Brain microvascular endothelial cell (primary cell): ENCODE measurements around the gene COBLL1.

Source experiments
- DNase-seq: peaks from one replicate; pipeline ENCODE4 v3.0.0-alpha.2; 2020
- H3K27ac ChIP-seq: fragments of 250-450 bp; sonication (Bioruptor Pico); 2 replicates; pipeline ENCODE4 v1.5.1; 2020; ENCODE audit warnings: mild to moderate bottlenecking, moderate library complexity
- H3K27me3 ChIP-seq: fragments of 250-450 bp; sonication (Bioruptor Pico); replicated peaks from 2 replicates; pipeline ENCODE4 v1.5.1; 2020; ENCODE audit warnings: mild to moderate bottlenecking
- H3K36me3 ChIP-seq: fragments of 250-450 bp; sonication (Bioruptor Pico); replicated peaks from 2 replicates; pipeline ENCODE4 v1.5.1; 2020; ENCODE audit warnings: mild to moderate bottlenecking
- H3K4me3 ChIP-seq: 2 replicates; pipeline ENCODE4 v1.5.1; 2011; ENCODE audit warnings: low read depth, mild to moderate bottlenecking, control low read depth, low read length, moderate library complexity
- in situ Hi-C: cut with HindIII; loops from 2 replicates; pipeline ENCODE4 v1.10.0; 2017; ENCODE audit warnings: low sequenced_read_pairs, low pct_ligation_motif_present
- TF ChIP-seq, protein P1 (sequence below): IDR thresholded peaks from 2 replicates; pipeline ENCODE4 v1.5.1; 2011; ENCODE audit warnings: low read depth, mild to moderate bottlenecking, moderate library complexity, low read length, control low read depth, inconsistent platforms; ENCODE audit errors: missing control alignments

The COBLL1 gene

DNA sequence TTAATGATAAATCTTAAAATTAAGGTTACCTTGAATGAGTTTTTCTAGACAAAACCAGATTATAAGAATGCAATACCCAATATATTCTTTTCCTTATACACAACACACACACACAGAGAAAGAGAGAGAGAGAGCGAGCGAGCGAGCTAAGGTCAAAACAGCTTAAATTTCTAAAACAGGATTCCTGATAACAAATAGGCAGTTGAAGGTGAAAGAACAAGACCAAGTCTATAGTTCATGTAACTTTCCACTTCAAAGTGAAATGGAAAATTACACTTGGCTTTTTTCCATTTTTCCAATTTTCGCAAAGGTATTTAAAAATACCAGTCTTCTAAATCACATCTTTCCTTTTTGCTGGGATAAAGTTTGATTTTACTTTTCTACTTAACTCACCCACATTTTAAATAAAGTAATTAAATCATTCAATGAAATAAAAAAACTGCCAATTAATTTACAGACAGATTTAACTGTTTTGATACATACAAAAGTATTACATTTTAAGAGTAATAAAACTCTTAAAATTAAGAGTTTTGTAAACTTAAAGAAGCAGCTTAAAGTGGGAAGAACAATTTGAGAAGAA is 98.8 kb downstream of the COBLL1 start:
- no peaks in the 10 kb centered on the region for H3K36me3 ChIP-seq
- TF ChIP-seq, protein P1, sequence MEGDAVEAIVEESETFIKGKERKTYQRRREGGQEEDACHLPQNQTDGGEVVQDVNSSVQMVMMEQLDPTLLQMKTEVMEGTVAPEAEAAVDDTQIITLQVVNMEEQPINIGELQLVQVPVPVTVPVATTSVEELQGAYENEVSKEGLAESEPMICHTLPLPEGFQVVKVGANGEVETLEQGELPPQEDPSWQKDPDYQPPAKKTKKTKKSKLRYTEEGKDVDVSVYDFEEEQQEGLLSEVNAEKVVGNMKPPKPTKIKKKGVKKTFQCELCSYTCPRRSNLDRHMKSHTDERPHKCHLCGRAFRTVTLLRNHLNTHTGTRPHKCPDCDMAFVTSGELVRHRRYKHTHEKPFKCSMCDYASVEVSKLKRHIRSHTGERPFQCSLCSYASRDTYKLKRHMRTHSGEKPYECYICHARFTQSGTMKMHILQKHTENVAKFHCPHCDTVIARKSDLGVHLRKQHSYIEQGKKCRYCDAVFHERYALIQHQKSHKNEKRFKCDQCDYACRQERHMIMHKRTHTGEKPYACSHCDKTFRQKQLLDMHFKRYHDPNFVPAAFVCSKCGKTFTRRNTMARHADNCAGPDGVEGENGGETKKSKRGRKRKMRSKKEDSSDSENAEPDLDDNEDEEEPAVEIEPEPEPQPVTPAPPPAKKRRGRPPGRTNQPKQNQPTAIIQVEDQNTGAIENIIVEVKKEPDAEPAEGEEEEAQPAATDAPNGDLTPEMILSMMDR = no peak
- no peaks in the 10 kb centered on the region for H3K27me3 ChIP-seq
- in situ Hi-C loops = no loop called here
- no peak overlapping the region for H3K4me3 ChIP-seq
- no peak for DNase-seq
- no peak overlapping the region for H3K27ac ChIP-seq

DNA sequence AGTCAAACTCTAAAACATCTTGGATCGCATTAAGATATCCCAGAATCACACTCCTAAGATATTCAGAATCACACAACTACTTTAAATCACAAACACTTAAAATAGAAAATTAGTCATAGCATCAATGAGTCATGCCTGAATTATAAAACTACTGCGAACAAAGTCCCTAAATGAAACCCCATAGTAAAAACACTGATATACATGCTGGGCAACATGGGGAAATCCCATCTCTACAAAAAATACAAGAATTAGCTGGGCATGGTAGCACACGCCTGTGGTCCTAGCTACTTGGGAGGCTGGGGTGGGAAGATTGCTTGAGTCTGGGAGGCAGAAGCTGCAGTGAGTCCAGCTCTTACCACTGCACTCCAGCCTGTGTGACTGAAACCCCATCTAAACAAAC is 101.7 kb downstream of the COBLL1 start:
- in situ Hi-C loops = no loop called here

DNA sequence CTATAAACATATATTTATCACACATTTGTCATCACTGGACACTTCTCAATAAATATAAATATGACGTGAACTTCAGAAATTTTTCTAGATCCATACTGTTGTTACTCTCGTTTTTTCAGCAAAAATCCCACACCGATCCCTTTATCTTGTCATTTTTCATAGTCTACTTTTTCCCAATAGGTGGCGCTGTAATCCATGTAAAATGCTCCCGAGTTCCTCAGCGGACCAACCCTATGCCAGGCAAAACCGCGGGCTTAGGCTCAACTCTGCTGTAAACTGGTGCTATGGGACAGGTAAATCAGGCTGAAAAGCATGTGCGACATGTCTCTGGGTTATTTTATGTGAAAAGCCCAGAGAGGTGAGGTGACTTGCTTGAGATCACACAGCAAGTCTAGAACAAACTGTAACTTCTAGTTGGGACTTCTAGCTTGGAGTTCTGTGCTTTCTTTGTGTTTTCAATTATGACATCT is 104.0 kb downstream of the COBLL1 start:
- Histone ChIP-seq H3K27ac (no peak overlapping the region), H3K27me3 (no peaks in the 10 kb centered on the region), H3K4me3 (no peak overlapping the region), H3K36me3 (no peaks in the 10 kb centered on the region)
- TF ChIP-seq, protein P1 = peak; percentile 71
- peak; percentile 53 for DNase-seq
- in situ Hi-C loops = no loop called here

More for the DNA sequence above, 101.7 kb downstream of the COBLL1 start:
- peak; percentile 38 for DNase-seq
- TF ChIP-seq, protein P1 = no peak
- no peak overlapping the region for H3K4me3 ChIP-seq
- H3K27ac ChIP-seq = peak overlapping the region; percentile 18
- H3K27me3 ChIP-seq = no peaks in the 10 kb centered on the region
- H3K36me3 ChIP-seq = no peaks in the 10 kb centered on the region

DNA sequence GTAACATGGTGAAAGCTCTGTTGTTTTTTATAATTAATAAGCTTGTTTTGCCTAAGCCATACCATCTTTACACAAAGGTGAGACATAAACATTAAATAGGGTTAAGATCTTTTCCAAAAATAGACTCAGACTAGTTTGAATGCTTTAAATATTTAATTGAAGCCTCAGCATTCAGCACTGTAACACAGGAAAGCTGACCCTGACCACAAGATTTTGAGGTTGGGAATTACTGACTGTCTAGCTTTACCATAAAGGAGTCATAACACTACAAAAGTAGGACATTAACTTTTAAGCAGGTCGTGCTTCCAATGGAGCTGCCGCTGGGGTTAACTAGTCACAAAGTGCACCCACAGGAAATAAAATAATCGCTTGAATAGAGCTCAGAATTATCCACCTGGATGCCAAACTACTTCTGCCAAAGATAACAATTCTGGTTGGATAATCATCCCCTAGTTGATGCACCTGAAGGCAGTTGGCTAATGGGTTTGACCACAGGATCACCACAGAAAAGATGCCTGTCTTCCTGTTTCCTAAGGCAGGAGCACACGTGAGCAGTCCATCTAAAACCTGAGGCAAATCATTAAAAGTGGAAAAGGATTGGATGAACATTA is 106.2 kb downstream of the COBLL1 start:
- no peak overlapping the region for H3K27ac ChIP-seq
- DNase-seq = no peak
- H3K4me3 ChIP-seq = no peak overlapping the region
- H3K36me3 ChIP-seq = no peaks in the 10 kb centered on the region
- no peaks in the 10 kb centered on the region for H3K27me3 ChIP-seq
- TF ChIP-seq, protein P1 = no peak
- in situ Hi-C loops = no loop called here

DNA sequence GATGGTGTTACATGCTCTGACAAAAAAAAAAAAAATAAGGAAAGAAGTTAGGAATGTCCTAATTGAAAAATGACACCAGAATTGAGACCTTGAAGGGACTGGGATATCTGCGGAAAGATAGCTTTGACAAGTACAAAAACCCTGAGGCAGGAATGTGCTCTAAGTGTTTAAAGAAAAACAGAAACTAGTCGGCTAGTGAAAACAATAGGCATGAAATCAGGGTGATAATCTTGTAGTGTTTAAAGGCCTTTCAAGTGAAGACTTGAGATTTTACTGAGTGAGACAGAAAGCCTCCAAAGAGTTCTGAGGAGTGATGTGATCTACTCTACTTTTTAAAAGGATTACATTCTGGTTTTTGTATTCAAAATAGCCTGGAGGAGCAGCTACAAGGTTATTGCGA is 107.4 kb downstream of the COBLL1 start:
- Histone ChIP-seq H3K27me3 (no peaks in the 10 kb centered on the region), H3K27ac (no peak overlapping the region), H3K4me3 (no peak overlapping the region), H3K36me3 (no peaks in the 10 kb centered on the region)
- no peak for DNase-seq
- TF ChIP-seq, protein P1 = no peak
- in situ Hi-C loops = no loop called here

DNA sequence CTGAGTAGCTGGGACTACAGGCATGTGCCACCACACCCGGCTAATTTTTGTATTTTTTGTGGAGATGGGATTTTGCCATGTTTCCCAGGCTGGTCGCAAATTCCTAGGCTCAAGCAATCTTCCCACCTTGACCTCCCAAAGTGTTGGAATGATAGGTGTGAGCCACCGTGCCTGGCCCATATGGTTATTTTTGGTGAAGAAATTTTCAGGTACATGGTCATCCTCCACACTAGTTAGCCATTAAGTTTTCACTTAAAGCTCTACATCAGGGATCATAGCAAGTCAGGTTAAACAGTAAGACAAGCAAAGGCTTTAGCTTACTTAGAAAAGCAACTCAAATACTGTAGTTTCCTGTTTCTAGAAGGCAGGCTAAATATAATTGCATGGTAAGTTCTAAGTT is 116.1 kb downstream of the COBLL1 start:
- Histone ChIP-seq H3K4me3 (no peak overlapping the region), H3K36me3 (no peaks in the 10 kb centered on the region), H3K27ac (no peak overlapping the region), H3K27me3 (no peaks in the 10 kb centered on the region)
- in situ Hi-C loops = no loop called here
- TF ChIP-seq, protein P1 = no peak
- DNase-seq = no peak
